HUES64 (cell line): ENCODE measurements around the gene HOXC5.
A peak's percentile ranks its signal among the peaks of the same experiment; 100 is the strongest.

ENCODE experiments used
- H3K27ac ChIP-seq: 2 replicates; pipeline ENCODE4 v1.7.0; 2013; ENCODE audit warnings: low read depth, low read length, inconsistent platforms
- H3K27me3 ChIP-seq: 2 replicates; pipeline ENCODE4 v1.6.1; 2013; ENCODE audit warnings: mild to moderate bottlenecking, low read length; ENCODE audit not compliant: insufficient read depth
- H3K36me3 ChIP-seq: 2 replicates; pipeline ENCODE4 v1.6.1; 2013; ENCODE audit warnings: mild to moderate bottlenecking, low read length; ENCODE audit not compliant: insufficient read depth
- H3K4me1 ChIP-seq: 2 replicates; pipeline ENCODE4 v1.6.1; 2013; ENCODE audit warnings: mild to moderate bottlenecking, low read length, moderate library complexity; ENCODE audit not compliant: insufficient read depth
- H3K4me3 ChIP-seq: 2 replicates; pipeline ENCODE4 v1.5.1; 2013; ENCODE audit warnings: mild to moderate bottlenecking, low read length, moderate library complexity
- H3K9ac ChIP-seq: 2 replicates; pipeline ENCODE4 v1.6.1; 2013; ENCODE audit warnings: mild to moderate bottlenecking, low read depth, low read length
- H3K9me3 ChIP-seq: 2 replicates; pipeline ENCODE4 v1.6.1; 2013; ENCODE audit warnings: low read depth, low read length; ENCODE audit not compliant: insufficient read depth
- WGBS: fragments of 150-250, 120-280 bp; methylation state at CpG from one replicate; pipeline ENCODE4 v1.1.7; 2013; ENCODE audit warnings: missing lambda C conversion rate; 5-methylcytosine and 5-hydroxymethylcytosine counted together

HOXC5 gene

DNA sequence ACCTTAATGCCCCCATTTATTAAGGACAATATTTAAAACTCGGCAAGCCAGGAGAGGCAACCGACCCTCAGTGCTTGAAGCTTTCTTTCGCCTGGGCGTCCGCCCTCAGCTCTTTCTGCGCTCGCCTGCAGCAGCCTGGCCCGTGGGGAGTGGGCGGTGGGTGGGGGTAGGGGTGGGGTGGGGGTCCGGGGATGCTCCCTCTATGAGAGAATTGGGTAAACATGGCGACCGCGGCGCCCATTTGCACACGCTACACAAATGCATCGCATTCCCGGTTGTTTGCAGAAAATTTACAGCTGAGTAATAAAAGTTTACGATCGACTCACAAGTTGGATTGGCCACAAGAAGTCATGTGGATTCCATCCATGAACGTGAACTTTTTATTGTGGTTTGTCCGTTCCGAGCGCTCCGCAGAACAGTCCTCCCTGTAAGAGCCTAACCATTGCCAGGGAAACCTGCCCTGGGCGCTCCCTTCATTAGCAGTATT lies 16.3 kb upstream of the HOXC5 start:
- Histone ChIP-seq H3K4me3 (no peak overlapping the region), H3K4me1 (peaks cover 17% of the 10 kb centered on the region; the same call in 1 of the 2 replicates)
- WGBS, result 5% methylated on average over 20 of the region's 25 CpGs

DNA sequence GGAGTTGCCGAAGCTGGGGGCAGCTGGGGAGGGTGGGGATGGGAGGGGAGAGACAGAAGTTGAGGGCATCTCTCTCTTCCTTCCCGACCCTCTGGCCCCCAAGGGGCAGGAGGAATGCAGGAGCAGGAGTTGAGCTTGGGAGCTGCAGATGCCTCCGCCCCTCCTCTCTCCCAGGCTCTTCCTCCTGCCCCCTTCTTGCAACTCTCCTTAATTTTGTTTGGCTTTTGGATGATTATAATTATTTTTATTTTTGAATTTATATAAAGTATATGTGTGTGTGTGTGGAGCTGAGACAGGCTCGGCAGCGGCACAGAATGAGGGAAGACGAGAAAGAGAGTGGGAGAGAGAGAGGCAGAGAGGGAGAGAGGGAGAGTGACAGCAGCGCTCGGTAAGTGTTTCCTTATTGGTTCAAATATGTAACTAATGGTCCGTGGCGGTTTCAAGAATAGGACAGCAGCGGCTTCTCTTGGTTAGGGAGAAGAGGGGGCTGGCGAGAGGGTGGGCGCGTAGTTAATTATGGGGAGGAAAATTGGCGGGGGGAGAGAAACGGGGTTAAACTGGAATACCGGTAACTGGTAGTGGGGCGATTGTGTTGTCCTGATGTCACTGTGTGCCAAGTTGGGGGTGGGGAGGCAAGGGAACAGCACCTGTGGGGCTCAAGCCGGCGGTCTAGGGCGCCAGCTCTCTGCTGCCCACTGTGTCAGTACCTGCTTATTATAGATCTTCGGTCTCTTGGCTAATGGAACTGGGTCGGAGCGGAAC lies 15.6 kb upstream of the HOXC5 start:
- peaks cover 17% of the 10 kb centered on the region; the same call in 1 of the 2 replicates for H3K4me1 ChIP-seq

More for the DNA sequence above, 16.3 kb upstream of the HOXC5 start:
- H3K9ac ChIP-seq, result no peak overlapping the region
- H3K36me3 ChIP-seq, result no peaks in the 10 kb centered on the region
- no peaks in the 10 kb centered on the region for H3K9me3 ChIP-seq
- H3K27me3 ChIP-seq, result peaks cover 100% of the 10 kb centered on the region
- H3K27ac ChIP-seq, result no peak overlapping the region

DNA sequence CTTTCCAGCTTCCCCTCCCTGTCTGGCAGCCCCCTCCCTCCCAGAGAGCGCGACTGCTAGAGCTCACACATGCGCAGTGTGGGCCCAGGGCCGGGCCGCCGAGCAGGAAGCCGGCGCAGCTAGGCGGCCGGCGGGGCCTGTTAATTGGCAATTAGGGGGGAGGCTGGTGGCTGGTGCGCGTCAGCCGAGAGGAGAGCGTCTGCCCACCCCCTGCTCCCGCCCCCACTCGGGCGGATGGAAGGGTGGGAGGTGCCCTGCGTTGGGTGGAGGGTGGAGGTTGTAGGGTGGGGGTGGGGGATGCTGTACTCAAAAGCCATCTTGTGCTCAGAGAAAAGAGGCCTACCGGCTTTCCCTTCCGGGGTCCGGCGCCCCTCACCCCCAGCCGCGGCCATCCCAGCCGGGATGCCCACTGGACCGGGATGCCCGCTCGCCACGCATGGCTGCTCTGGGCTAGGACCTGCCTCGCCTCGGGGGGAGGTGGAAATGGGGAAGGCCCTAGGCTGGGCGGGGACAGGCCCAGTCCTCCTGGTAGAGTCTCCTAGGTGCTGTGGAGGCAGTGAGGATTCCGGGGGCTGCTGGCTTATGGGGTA lies 14.9 kb upstream of the HOXC5 start:
- WGBS, result under 1% methylated on average over 34 of the region's 34 CpGs
- Histone ChIP-seq H3K27me3 (peaks cover 100% of the 10 kb centered on the region), H3K4me1 (peaks cover 17% of the 10 kb centered on the region; the same call in 1 of the 2 replicates), H3K9ac (no peak overlapping the region), H3K4me3 (peak overlapping the region; percentile 37), H3K27ac (no peak overlapping the region), H3K9me3 (no peaks in the 10 kb centered on the region), H3K36me3 (no peaks in the 10 kb centered on the region)

More for the DNA sequence above, 15.6 kb upstream of the HOXC5 start:
- Histone ChIP-seq H3K27ac (no peak overlapping the region), H3K9ac (no peak overlapping the region), H3K4me3 (peak overlapping the region; percentile 27; the same call in 1 of the 2 replicates), H3K9me3 (no peaks in the 10 kb centered on the region), H3K27me3 (peaks cover 100% of the 10 kb centered on the region), H3K36me3 (no peaks in the 10 kb centered on the region)
- 4% methylated on average over 21 of the region's 24 CpGs for WGBS

DNA sequence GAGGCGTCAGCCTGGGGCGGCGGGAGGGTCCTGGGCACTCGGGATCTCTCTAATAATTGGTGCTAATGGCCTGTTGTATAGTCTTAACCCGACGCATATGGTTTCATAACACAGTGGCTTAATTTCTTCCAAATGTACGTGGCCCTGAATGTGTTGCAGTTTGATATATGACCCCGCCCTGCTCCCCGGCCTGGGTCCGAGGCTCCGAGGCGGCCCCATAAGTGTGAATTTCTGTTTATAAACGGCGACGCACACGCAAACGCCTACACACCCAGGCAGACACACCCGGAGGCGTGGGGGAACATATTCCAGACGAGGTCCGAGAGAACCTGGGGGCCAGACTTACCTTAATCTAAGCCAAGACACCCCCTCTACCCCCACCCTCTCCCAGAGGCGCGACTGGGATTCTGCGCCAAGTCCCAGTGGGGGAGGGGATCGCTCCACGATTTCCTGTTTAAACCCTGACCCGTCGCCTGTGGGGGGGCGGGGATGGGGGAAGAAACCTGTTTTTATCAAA lies 14.3 kb upstream of the HOXC5 start:
- Histone ChIP-seq H3K4me1 (peaks cover 18% of the 10 kb centered on the region; the same call in 1 of the 2 replicates), H3K27me3 (peaks cover 100% of the 10 kb centered on the region), H3K4me3 (peak overlapping the region; percentile 37), H3K27ac (no peak overlapping the region), H3K9ac (no peak overlapping the region), H3K36me3 (no peaks in the 10 kb centered on the region), H3K9me3 (no peaks in the 10 kb centered on the region)
- WGBS, result 6% methylated on average over 25 of the region's 29 CpGs

DNA sequence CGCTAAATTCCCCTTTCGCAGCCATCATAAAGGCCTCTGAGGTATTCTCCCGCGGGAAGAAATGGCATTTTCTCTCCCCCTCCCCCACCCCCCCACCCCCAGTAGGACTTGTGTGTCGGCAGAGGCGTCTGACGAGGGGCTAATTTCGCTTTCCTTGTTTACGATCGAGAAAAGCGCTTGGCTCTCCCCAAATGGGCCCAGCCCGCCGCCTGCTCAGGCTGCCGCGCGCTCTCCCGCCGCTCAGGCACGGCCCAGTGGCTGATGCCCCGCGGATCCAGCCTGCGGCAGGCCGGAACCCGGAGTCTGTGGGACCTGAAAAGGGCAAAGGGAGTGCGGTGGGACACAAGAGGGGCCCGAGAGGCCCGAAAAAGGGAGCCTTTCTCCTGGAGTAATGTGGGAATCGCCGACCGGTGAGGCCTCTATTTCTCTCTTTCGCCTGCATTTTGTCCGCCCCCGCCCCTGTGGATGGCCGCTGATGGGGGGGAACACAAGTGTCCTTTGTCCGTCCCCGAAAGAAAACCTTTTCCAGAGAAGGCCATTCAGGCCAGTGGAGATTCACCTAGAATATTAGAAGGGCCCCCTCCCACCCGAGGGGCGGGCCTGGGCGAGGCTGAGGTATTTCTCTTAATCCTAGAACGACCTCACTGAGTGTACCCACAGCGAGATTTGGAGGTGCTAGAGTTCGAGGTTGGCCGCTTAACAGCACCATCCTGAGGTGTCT lies 13.6 kb upstream of the HOXC5 start:
- Histone ChIP-seq H3K4me3 (peak overlapping the region; percentile 14; the same call in 1 of the 2 replicates), H3K9ac (no peak overlapping the region), H3K27me3 (peaks cover 100% of the 10 kb centered on the region), H3K9me3 (no peaks in the 10 kb centered on the region), H3K36me3 (no peaks in the 10 kb centered on the region), H3K4me1 (peaks cover 19% of the 10 kb centered on the region; the same call in 1 of the 2 replicates), H3K27ac (no peak overlapping the region)
- WGBS, result under 1% methylated on average over 36 of the region's 43 CpGs

DNA sequence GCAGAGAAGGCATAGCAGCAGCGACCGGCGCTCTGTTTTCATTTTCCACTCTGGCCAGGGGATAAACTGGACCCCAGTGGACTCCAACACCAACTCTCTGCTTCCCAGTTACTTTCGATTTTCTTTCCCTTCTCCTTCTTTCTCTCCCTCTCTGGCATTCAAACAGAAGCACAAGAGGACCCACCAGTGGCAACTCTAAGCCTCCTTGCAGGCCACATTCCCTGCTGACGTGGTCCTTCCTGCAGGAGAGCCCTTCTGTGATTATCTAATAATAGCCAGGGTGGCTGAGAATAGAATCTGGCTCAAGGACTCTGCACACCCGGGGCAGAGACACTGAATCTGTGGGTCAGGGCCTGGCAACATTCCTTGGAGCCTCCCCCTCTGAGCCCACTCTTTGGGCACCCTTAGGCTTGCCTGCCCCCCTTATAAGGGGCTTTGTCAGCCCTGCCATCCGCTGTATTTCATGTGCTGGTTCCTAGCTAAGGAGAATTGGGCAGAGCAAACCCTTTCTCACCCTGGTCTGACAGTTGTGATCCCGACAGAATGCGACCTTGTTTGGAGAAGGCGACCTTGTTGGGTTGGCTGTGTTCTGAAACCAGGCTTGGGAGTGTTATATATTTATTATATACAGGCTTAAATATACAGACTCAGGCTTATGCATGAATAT lies 12.8 kb upstream of the HOXC5 start:
- H3K27ac ChIP-seq, result no peak overlapping the region
- peaks cover 100% of the 10 kb centered on the region for H3K27me3 ChIP-seq
- 10% methylated on average over 8 of the region's 10 CpGs for WGBS
- peaks cover 19% of the 10 kb centered on the region; the same call in 1 of the 2 replicates for H3K4me1 ChIP-seq
- no peaks in the 10 kb centered on the region for H3K9me3 ChIP-seq
- H3K4me3 ChIP-seq, result no peak overlapping the region
- no peaks in the 10 kb centered on the region for H3K36me3 ChIP-seq
- no peak overlapping the region for H3K9ac ChIP-seq

DNA sequence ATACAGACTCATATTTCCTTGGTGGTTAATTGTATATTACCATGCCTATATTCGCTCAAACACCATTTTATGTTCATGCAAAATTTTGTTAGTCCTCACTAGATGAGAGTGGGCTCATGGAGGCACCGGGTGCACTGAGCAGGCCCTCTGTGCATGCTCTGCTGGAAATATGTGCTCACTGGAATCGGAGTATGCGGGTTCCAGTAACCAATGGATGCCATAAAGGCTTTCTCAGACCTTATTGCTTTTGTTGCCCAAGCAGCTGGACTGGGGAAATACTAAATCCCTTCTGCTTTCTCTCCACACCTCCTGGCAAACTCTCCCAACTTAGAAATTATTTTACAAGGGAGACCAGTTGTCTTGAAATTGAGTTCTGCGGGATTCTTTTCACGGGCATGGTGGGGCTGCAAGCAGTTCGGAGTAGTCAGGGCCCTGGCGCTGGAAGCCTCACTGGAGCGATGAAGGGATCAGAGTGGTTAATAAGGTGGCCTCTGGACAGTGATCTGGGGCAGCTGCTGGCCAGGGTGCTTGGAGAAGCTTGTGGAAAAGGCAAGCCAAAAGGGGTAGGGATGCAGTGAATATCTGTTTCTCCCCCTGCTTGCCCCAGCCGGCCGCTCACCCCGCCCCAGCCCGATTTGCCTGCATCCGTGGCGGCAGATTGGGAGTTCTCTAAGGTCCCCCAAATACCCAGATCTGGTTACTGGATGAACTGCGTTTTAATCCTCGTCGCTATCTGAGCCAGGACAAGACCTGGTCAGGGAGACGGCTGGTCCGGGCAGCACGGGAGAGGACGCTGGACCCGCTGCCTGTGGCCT lies 12.1 kb upstream of the HOXC5 start:
- Histone ChIP-seq H3K9me3 (no peaks in the 10 kb centered on the region), H3K4me1 (peaks cover 19% of the 10 kb centered on the region; the same call in 1 of the 2 replicates), H3K4me3 (no peak overlapping the region), H3K27ac (no peak overlapping the region), H3K36me3 (no peaks in the 10 kb centered on the region), H3K27me3 (peaks cover 100% of the 10 kb centered on the region), H3K9ac (no peak overlapping the region)
- WGBS, result 16% methylated on average over 23 of the region's 23 CpGs

DNA sequence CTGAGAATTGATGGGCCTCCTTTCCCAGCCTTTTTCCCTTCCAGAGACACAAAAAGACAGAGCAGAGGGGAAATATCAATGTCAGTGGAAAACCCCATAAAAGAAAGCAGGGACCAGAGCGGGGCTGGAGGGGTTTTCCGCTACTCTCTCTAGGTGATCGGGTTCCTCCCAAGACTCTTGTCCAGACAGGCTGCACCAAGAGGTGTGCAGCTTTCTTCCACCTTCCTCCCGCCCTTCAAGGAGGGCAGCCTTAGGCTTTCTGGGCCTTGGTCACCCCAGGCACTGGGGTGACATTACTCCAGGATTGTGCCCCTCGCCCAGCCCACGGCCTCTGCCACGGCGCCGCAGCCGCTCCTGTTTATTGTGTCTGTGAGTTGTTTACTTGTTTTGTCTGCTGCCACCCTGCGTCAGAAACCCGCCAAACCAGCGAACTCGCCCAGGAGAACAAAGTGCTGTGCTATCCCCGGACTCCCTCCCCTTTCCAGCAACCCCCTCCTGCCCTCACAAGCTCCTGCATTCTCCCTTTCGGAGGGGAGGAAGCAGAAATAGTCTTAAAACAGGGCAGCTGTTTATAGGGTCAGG lies 11.3 kb upstream of the HOXC5 start:
- peaks cover 100% of the 10 kb centered on the region for H3K27me3 ChIP-seq
- peaks cover 19% of the 10 kb centered on the region; the same call in 1 of the 2 replicates for H3K4me1 ChIP-seq
- no peaks in the 10 kb centered on the region for H3K36me3 ChIP-seq
- no peaks in the 10 kb centered on the region for H3K9me3 ChIP-seq
- H3K9ac ChIP-seq, result no peak overlapping the region
- WGBS, result 4% methylated on average over 15 of the region's 16 CpGs
- H3K27ac ChIP-seq, result no peak overlapping the region
- H3K4me3 ChIP-seq, result no peak overlapping the region

DNA sequence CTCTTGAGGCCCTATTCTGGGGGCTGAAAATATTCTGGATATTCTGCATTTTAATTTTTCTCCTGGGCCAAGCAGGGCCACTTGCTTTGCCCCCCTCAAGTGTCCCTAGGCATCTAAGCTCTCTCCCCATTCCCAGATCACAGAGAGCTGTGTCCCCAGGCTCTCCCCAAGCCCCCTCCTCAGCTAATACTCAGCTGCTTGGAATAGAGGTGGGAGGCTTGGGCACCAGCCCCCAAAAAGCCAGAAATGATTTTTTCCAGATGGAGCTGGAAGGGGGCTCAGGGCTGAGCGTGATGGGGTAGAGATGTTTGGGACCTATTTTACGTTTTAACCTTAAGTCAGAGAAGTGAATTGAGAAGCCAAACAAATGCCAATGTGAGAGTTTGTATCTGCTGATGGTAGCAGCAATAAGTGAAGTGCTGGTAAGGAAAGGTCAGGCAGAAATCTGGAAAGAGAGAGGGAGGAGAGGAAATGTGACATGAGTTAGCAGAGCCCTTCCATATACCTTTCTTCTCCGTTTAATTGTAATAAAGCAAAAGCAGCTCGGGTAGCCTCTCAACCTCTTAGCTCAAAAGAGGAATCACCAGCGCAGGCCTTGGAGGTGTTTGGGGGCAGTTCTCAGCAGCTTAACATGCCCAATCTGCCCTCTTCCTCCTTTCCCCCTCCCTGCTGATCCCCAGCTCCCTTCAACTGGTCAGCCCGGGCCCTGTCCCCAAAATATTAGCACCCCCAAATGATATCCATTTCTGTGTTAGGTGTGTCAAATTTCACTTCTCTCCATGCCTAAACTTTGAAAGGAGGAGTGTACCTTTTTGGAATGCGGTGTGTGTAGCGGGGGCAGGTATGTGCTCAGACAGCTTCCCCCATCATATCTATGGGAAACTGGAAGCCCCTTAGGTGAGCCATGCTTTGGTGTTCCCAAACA lies 9.6 kb upstream of the HOXC5 start:
- Histone ChIP-seq H3K36me3 (no peaks in the 10 kb centered on the region), H3K4me3 (no peak overlapping the region), H3K9ac (no peak overlapping the region), H3K9me3 (no peaks in the 10 kb centered on the region), H3K27me3 (peaks cover 100% of the 10 kb centered on the region), H3K4me1 (peaks cover 14% of the 10 kb centered on the region; the same call in 1 of the 2 replicates), H3K27ac (no peak overlapping the region)
- WGBS, result 16% methylated on average over 7 of the region's 8 CpGs
